ENCODE results near the gene HBG2.

Gene HBG2

GRCh38 chr11:5204787-5205186 lies 49.8 kb downstream of the HBG2 start:
- DNase-seq (ENCODE audit: extremely low read depth, low read depth), result peak; percentile 31
- no peak overlapping the region for H3K4me3 ChIP-seq (replicated peaks; ENCODE audit: low read depth, low read length)
- TF ChIP-seq CTCF (IDR thresholded peaks at IDR 0.05; ENCODE audit: low read depth, low read length, missing control alignments), result peak; percentile 38

- H3K4me3 ChIP-seq (replicated peaks; ENCODE audit: low read depth, low read length), result no peak overlapping the region
- TF ChIP-seq CTCF (IDR thresholded peaks at IDR 0.05; ENCODE audit: low read depth, low read length, missing control alignments), result no peak
- DNase-seq (ENCODE audit: extremely low read depth, low read depth), result no peak
Measured at GRCh38 chr11:5203366-5203765, 51.2 kb downstream of the HBG2 start.

All from HFF-Myc (cell line).